OCI-M1 (cell line): ENCODE measurements around the gene HMGCL.
"Not testable (repeated sequence)": the region's sequence is repeated elsewhere in the genome, so short reads cannot be mapped to it uniquely, and the experiment has no call there.

Experiments
- DNase-seq: peaks from one replicate; lab custom pipeline; 2025; lab: John Stamatoyannopoulos, UW

The HMGCL gene

GRCh38 chr1:23798662-23799142 is 26.5 kb downstream of the HMGCL start:
- no peak for DNase-seq

- no peak for DNase-seq
Measured at GRCh38 chr1:23797478-23798448, 27.5 kb downstream of the HMGCL start.

GRCh38 chr1:23796466-23797271 is 28.6 kb downstream of the HMGCL start:
- DNase-seq, result no peak

GRCh38 chr1:23795676-23796465 is 29.4 kb downstream of the HMGCL start:
- DNase-seq, result no peak

GRCh38 chr1:23794732-23795182 is 30.5 kb downstream of the HMGCL start:
- DNase-seq, result not testable (repeated sequence)

- DNase-seq, result no peak
Measured at GRCh38 chr1:23793861-23794731, 31.1 kb downstream of the HMGCL start.

GRCh38 chr1:23793018-23793781 is 32.0 kb downstream of the HMGCL start:
- peak; percentile 72 for DNase-seq

GRCh38 chr1:23792151-23792945 is 32.9 kb downstream of the HMGCL start:
- DNase-seq, result no peak

GRCh38 chr1:23791516-23792047 is 33.6 kb downstream of the HMGCL start:
- DNase-seq, result peak; percentile 52

- peak; percentile 94 for DNase-seq
Measured at GRCh38 chr1:23790696-23791515, 34.3 kb downstream of the HMGCL start, which contains the start of gene LYPLA2. LYPLA2 (plus strand) TSS chr1:23791145; CDS start chr1:23792683, 1,538 bp downstream.

GRCh38 chr1:23788695-23789094 is 36.5 kb downstream of the HMGCL start:
- no peak for DNase-seq

- DNase-seq, result no peak
Measured at GRCh38 chr1:23787701-23788100, 37.5 kb downstream of the HMGCL start.

- DNase-seq, result no peak
Measured at GRCh38 chr1:23784846-23785245, 40.4 kb downstream of the HMGCL start.

- DNase-seq, result not testable (repeated sequence)
Measured at GRCh38 chr1:23783141-23783540, 42.1 kb downstream of the HMGCL start.

GRCh38 chr1:23779826-23780371 is 45.3 kb downstream of the HMGCL start:
- DNase-seq, result peak; percentile 21

GRCh38 chr1:23777979-23778814 is 47.0 kb downstream of the HMGCL start, which contains the start of gene PITHD1:
PITHD1 (plus strand) TSS chr1:23778418; CDS start chr1:23778516, 98 bp downstream.
- peak; percentile 96 for DNase-seq
